GM19328 (cell line): ENCODE results near the gene RANBP10.

Experiments used
- ATAC-seq: cut with Tn5 transposase; IDR thresholded peaks from one replicate; pipeline ENCODE4 v1.9.1; 2021; ENCODE audit warnings: mild to moderate bottlenecking, moderate library complexity; ENCODE audit not compliant: unreplicated experiment

Gene RANBP10

GRCh38 chr16:67828651-67829050 is 22.3 kb upstream of the RANBP10 start:
- no peak for ATAC-seq

GRCh38 chr16:67825906-67826305 is 19.5 kb upstream of the RANBP10 start:
- no peak for ATAC-seq

DNA sequence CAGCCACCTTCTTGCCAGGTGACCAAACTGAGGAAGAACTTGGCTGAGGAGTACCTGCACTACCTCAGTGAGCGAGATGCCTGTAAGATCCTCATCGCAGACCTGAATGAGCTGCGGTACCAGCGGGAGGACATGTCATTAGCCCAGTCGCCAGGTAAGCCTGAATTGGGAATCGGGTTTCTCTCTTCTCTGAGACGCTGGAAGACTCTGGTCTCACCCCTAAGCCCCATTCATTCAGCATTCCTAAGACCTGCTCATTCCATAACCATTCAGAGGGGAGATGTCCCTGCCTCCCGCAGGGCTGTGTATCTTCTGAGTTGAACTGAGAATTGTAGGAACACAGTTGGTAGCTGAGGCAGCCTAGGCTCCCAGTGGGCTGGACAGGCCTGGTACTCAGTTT is 18.8 kb upstream of the RANBP10 start:
- ATAC-seq: no peak

DNA sequence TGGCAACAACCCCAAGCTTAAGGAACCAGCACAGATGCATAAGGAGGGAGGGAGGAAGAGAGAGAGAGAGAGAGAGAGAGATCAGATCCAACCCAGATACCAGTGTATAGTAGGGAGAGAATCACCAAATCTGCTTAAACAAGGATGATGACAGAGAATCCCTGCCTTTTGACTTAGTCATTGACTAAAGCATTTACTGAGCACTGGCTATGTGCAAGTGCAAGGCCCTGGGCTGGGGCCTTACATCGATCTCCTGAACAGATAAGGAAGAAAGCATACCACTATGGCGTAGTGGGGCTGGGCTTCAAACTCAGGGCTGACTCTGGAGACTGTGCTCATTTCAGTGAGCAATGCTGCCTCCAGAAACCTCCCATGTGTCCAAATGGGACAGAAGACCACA is 16.2 kb upstream of the RANBP10 start:
- no peak for ATAC-seq

DNA sequence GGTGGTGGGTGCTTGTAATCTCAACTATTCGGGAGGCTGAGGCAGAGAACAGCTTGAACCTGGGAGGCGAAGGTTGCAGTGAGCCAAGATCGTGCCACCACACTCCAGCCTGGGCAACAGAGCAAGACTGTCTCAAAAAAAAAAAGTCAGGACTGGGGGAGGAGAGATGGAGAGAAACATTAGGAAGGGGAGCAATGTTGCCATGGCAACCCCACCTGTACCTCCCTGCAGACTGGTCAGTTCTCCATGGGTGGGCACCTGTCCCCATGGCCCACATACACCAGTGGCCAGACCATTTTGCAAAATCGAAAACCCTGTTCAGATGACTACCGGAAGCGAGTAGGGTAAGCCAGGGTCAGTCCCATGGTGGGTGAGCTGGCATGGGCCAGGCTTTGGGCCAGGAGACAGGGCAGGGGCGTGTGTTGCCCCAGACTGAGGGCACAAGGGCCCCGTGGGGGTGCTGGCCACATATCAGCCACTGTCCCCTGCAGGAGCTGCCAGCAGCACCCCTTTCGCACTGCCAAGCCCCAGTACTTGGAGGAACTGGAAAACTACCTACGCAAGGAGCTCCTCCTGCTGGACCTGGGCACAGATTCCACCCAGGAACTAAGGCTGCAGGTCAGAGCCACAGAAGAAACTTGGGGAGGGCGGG is 14.4 kb upstream of the RANBP10 start:
- ATAC-seq: no peak

DNA sequence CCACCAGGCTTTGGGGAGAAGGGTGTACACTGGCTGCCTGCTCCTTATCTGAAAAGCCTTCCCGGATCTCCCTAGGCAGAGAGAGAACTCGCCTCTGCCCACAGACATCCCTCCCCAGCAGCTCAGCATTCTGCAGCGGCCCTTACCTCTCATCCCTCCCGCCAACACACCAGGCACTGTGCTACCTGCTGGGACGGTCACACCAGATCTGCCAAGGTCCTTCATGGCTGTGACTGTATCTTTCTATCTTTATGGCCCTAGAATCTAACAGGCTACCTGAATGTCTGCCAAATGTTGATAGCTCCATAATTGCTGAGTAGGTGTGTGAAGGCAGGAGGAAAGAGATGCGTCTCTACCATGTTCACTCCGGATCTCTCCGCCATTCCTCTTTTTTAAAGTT is 8.2 kb upstream of the RANBP10 start:
- ATAC-seq: no peak

- ATAC-seq: no peak
Measured at GRCh38 chr16:67811899-67812298, 5.5 kb upstream of the RANBP10 start.

- peak; percentile 1 for ATAC-seq
Measured at GRCh38 chr16:67807148-67807682, 855 bp upstream of the RANBP10 start.

GRCh38 chr16:67805718-67806427 is 487 bp downstream of the RANBP10 start:
- ATAC-seq: no peak

GRCh38 chr16:67804853-67805542 is 1.4 kb downstream of the RANBP10 start:
- no peak for ATAC-seq

GRCh38 chr16:67803894-67804293 is 2.5 kb downstream of the RANBP10 start:
- no peak for ATAC-seq

- ATAC-seq: no peak
Measured at GRCh38 chr16:67801883-67802282, 4.5 kb downstream of the RANBP10 start.

GRCh38 chr16:67801241-67801640 is 5.1 kb downstream of the RANBP10 start:
- ATAC-seq: no peak

- no peak for ATAC-seq
Measured at GRCh38 chr16:67800338-67800926, 5.9 kb downstream of the RANBP10 start.

- no peak for ATAC-seq
Measured at GRCh38 chr16:67796099-67796718, 10.2 kb downstream of the RANBP10 start.

DNA sequence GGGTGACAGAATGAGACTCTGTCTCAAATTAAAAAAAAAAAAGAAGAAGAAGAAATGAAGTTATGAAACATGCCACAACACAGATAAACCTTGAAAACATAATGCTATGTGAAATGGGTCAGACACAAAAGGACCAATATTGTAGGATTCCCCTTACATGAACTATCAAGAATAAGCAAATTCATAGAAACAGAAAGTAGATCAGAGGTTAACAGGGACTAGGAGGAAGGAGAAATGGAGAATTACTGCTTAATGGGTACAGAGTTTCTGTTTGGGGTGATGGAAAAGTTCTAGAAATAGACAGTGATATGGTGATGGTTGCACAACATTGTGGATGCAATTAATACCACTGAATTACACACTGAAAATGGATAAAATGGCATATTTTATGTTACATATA is 16.3 kb downstream of the RANBP10 start:
- no peak for ATAC-seq

- no peak for ATAC-seq
Measured at GRCh38 chr16:67786491-67786890, 19.9 kb downstream of the RANBP10 start.

- no peak for ATAC-seq
Measured at GRCh38 chr16:67783353-67783725, 23.0 kb downstream of the RANBP10 start.

- no peak for ATAC-seq
Measured at GRCh38 chr16:67782567-67783352, 23.6 kb downstream of the RANBP10 start.

DNA sequence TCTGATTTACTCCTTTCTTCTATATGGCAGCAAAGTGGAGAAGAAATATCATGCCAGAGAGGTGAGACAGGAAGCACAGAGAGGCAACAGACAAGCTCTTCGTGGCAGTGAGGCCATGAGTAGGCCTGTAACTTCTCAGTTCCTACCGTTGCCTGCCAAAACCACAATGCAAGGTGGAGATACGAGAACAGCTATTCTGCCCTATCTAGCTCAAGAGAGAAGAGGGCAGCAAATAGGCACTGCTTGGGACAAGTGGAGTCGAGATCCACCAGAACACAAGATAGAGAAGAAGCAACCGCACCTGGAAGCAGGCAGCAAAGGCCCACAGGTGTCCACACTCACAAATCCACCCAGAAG is 24.8 kb downstream of the RANBP10 start:
- ATAC-seq: no peak
